Nephron (organoid): ENCODE results near the gene CTIF.
A peak's percentile ranks its signal among the peaks of the same experiment; 100 is the strongest.

ENCODE experiments used
- H3K27ac Mint-ChIP-seq, 3 experiments: 2 replicates each; pipeline ENCODE4 v1.8.0; 2020; ENCODE audit warnings: mixed read lengths in 3 of 3, mild to moderate bottlenecking in 2 of 3, moderate library complexity in 1 of 3
- H3K27me3 Mint-ChIP-seq: 2 replicates; pipeline ENCODE4 v1.8.0; 2021; ENCODE audit warnings: low read depth, mild to moderate bottlenecking, moderate library complexity, mixed read lengths
- H3K36me3 Mint-ChIP-seq: 2 replicates; pipeline ENCODE4 v1.8.0; 2020; ENCODE audit warnings: low read depth, mixed read lengths
- H3K4me1 Mint-ChIP-seq: 2 replicates; pipeline ENCODE4 v1.8.0; 2020; ENCODE audit warnings: mixed read lengths
- H3K4me3 Mint-ChIP-seq, 3 experiments: 2 replicates each; pipeline ENCODE4 v1.8.0; 2020; ENCODE audit warnings: mild to moderate bottlenecking in 3 of 3, mixed read lengths in 3 of 3, moderate library complexity in 2 of 3
- H3K9me3 Mint-ChIP-seq: 2 replicates; pipeline ENCODE4 v1.8.0; 2020; ENCODE audit warnings: mixed read lengths
- CTCF ChIP-seq, 3 experiments: fragments of 200-600 bp; sonication (generic); IDR thresholded peaks; one replicate each; pipeline ENCODE4 v1.5.0; 2021; ENCODE audit warnings: antibody characterized with exemption in 3 of 3; ENCODE audit not compliant: unreplicated experiment in 3 of 3

The CTIF gene

GRCh38 chr18:48904091-48904490 lies 365.3 kb downstream of the CTIF start:
- H3K27ac Mint-ChIP-seq = peak overlapping the region; percentile 57 to 100 (median 87)

GRCh38 chr18:48904847-48905394 lies 366.1 kb downstream of the CTIF start:
- no peak for TF ChIP-seq CTCF (IDR thresholded peaks at IDR 0.05; ENCODE audit: unreplicated experiment in 3 of 3)
- Mint-ChIP-seq H3K27ac (no peak overlapping the region), H3K9me3 (peaks cover 19% of the 10 kb centered on the region), H3K27me3 (peaks cover 3% of the 10 kb centered on the region), H3K36me3 (peaks cover 14% of the 10 kb centered on the region), H3K4me1 (peaks cover 32% of the 10 kb centered on the region), H3K4me3 (no peak overlapping the region)

More at GRCh38 chr18:48904091-48904490, 365.3 kb downstream of the CTIF start:
- Mint-ChIP-seq H3K27me3 (peaks cover 7% of the 10 kb centered on the region), H3K36me3 (peaks cover 14% of the 10 kb centered on the region), H3K4me1 (peaks cover 32% of the 10 kb centered on the region), H3K9me3 (peaks cover 22% of the 10 kb centered on the region), H3K4me3 (no peak overlapping the region)
- no peak for TF ChIP-seq CTCF (IDR thresholded peaks at IDR 0.05; ENCODE audit: unreplicated experiment in 3 of 3)

- peaks cover 16% of the 10 kb centered on the region for H3K9me3 Mint-ChIP-seq
- H3K4me3 Mint-ChIP-seq = no peak overlapping the region
- H3K27ac Mint-ChIP-seq = peak overlapping the region in 1 of 3 experiments; percentile 65
- H3K4me1 Mint-ChIP-seq = peaks cover 27% of the 10 kb centered on the region
- peaks cover 3% of the 10 kb centered on the region for H3K27me3 Mint-ChIP-seq
- H3K36me3 Mint-ChIP-seq = peaks cover 14% of the 10 kb centered on the region
- TF ChIP-seq CTCF (IDR thresholded peaks at IDR 0.05; ENCODE audit: unreplicated experiment in 3 of 3) = no peak
These were observed 366.7 kb downstream of the CTIF start for GRCh38 chr18:48905513-48905912.

- Mint-ChIP-seq H3K27ac (no peak overlapping the region), H3K9me3 (peaks cover 15% of the 10 kb centered on the region), H3K36me3 (peaks cover 14% of the 10 kb centered on the region)
These were observed 370.1 kb downstream of the CTIF start for GRCh38 chr18:48908916-48909315.

GRCh38 chr18:48909721-48910120 lies 370.9 kb downstream of the CTIF start:
- Mint-ChIP-seq H3K36me3 (peaks cover 8% of the 10 kb centered on the region), H3K4me1 (peaks cover 13% of the 10 kb centered on the region), H3K9me3 (peaks cover 8% of the 10 kb centered on the region), H3K27ac (peak overlapping the region in 1 of 3 experiments; percentile 30), H3K27me3 (peaks cover 4% of the 10 kb centered on the region), H3K4me3 (no peak overlapping the region)
- no peak for TF ChIP-seq CTCF (IDR thresholded peaks at IDR 0.05; ENCODE audit: unreplicated experiment in 3 of 3)

More at GRCh38 chr18:48908916-48909315, 370.1 kb downstream of the CTIF start:
- Mint-ChIP-seq H3K4me1 (peaks cover 5% of the 10 kb centered on the region), H3K27me3 (peaks cover 7% of the 10 kb centered on the region), H3K4me3 (no peak overlapping the region)
- TF ChIP-seq CTCF (IDR thresholded peaks at IDR 0.05; ENCODE audit: unreplicated experiment in 3 of 3) = no peak

GRCh38 chr18:48910972-48911545 lies 372.2 kb downstream of the CTIF start:
- peaks cover 26% of the 10 kb centered on the region for H3K4me1 Mint-ChIP-seq
- no peaks in the 10 kb centered on the region for H3K9me3 Mint-ChIP-seq
- peaks cover 1% of the 10 kb centered on the region for H3K36me3 Mint-ChIP-seq
- H3K27me3 Mint-ChIP-seq = peaks cover 6% of the 10 kb centered on the region
- no peak overlapping the region for H3K27ac Mint-ChIP-seq
- no peak overlapping the region for H3K4me3 Mint-ChIP-seq
- no peak for TF ChIP-seq CTCF (IDR thresholded peaks at IDR 0.05; ENCODE audit: unreplicated experiment in 3 of 3)
